ENCODE measurements around the gene ZC3H18.

Gene ZC3H18

DNA sequence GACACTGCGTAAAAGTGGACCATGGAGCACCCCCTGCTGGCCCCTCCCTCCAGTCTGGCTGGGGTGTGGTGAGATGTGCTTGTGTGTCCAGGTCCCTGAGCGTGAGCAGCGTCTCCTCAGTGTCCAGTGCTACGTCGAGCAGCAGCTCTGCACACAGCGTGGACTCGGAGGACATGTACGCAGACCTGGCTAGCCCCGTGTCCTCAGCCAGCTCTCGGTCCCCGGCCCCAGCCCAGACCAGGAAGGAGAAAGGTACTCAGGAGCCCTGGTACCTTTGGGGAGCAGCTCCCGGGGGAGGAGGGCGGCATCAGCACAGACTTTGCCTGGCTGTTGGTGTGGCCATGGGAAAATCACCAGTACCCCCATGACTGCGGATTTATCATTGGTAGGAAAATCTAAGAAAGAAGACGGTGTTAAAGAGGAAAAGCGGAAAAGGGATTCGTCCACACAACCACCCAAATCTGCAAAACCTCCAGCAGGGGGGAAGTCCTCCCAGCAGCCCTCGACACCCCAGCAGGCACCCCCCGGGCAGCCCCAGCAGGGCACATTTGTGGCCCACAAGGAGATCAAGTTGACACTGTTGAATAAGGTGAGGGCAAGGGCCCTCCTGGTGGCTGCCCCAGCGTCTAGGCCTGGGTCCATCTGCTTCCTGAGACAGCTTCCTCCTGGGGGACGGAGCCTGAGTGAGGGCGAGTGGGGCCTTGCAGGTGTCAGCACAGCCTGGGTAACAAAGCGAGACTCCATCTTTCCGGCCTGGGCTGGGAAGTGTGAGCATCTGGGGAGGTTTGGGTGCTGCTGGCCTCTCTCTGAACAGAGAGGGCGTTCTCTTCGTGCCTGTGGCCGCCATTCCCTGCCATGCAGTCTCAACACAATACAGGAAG, 57.6 kb downstream of the ZC3H18 start:
- no peak for DNase-seq

DNA sequence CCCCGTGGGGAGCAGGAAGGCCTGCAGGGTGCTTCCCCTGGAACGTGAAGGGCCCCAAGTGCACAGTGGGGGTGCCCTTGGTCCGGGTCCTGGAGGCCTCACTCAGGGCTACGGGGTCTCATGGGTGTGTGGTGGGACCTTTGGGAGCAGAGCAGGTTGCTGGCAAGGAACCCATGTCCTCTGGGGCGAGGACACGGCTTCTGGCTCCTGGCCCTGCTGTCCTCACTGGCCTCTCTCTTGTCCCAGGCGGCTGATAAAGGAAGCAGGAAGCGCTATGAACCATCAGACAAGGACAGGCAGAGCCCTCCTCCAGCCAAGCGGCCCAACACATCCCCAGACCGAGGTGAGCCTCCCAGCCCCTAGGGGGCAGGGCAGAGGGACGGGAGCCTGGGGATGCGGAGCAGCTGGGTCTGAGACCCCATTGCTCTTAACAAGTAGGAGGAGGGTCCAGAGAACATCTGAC, 58.3 kb downstream of the ZC3H18 start:
- DNase-seq, result no peak

DNA sequence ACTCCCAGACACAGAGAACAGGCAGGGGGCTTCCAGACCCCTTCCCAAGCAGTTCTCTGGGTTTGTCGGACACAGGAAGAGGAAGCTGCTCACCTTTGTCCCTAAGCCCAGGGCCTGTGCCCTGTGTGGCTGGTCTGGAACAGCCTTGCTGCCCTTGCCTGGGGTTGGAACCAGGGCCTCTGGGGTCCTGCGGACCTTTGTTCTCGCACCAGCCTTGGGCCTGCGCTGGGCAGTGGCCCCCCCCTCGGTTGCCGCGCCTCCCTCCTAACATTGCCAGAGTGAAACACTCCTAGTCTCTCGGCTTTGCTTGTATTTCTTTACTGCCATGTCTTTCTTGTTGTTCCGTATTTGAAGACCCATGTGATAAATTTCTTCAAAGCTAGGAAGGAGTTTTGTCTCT, 59.6 kb downstream of the ZC3H18 start:
- no peak for DNase-seq

DNA sequence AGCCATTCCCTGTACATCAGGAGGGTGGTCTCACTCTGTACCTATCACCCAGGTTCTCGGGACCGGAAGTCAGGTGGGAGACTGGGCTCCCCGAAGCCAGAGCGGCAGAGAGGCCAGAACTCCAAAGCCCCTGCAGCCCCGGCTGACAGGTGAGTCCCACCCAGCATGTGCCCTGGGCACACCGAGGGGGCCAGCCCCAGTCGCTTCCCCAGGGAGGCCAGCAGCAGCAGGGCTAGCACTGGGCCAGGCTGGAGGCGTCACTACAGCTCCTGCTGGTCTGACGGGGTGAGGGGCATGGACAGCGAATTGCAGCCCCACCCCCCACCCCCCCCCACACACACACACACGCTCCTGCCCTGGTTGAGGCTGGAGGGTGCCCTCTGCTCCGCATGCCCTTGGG, 60.2 kb downstream of the ZC3H18 start:
- DNase-seq, result no peak

DNA sequence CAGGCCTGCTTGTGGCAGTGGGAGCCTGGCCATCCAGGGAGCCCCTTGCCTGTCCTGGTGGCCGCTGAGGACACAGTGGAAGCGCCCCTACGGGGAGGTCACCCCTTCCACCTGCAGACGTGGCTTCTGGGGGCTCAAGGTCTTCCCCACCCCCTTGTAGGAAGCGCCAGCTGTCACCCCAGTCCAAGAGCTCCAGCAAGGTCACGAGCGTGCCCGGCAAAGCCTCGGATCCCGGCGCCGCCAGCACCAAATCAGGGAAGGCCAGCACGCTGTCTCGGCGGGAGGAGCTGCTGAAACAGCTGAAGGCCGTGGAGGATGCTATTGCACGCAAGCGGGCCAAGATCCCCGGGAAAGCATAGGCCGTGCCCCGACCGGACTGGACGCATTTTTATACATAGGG, 60.7 kb downstream of the ZC3H18 start:
- DNase-seq, result no peak

DNA sequence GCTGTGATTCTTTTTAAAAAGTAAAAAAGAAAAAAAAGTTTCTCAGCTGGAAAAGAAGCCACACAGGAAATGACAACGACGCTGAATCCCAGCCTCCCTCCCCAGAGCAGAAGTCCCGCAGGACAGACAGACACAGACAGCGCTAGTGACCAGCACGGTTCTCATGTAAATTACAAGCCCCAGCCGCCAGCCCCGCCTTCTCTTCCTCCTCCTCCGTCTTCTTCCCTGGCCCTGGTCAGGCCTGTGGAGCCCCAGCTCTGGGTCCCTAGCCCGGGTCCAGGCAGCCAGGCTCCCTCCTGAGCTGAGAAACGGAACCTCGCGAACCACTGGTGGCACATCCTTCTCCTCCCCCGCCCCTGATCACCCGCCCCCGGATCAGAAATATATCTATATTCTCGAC, 61.2 kb downstream of the ZC3H18 start:
- no peak for DNase-seq

DNA sequence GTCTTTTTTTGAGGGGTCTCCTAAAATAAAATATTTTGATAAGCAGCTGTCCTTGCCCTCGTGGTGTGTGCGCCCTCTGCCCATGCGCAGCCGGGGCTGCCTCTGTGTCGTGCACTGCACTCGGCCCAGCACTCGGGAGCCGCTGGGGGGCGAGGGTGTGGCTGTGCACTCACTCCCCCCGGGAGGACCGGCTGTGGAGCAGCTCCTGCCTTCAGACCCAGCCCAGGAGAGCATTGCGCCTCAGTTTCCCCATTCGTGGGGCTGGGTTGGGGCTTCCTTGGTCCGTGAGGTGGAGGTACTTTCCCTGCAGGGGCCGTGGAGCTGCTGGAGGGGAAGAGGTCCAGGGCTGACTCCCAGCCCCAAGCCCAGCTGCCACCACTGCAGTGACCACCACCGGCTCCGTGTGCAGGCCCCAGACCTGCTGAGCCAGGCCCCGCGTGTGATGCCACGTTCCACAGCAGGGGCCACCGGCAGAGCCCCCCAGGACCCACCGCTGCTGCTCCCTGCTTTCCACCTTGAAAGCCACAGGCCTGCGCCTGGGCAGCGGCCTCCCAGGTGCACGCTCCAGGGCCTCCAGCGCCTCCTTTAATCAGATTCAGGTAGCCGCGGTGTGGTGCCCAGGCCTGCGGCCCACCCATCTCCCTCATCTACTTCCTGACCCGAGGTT, 61.9 kb downstream of the ZC3H18 start:
- DNase-seq, result no peak

DNA sequence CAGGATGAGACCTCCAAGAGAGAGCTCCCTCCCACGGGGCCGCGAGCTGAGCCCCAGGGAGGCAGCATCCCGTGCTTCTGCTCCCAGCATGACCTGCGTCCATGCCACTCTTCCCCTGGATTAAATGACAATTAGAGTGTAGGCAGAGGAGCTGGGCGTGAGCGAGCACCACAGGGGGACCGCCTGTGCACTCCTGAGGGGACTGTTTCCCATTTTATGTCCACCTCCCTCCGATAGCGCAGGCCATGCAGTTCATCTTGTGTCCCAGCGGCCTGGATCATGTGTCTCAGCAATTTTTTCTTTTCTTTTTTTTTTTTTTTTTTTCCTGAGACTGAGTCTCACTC, 62.4 kb downstream of the ZC3H18 start:
- DNase-seq, result no peak

DNA sequence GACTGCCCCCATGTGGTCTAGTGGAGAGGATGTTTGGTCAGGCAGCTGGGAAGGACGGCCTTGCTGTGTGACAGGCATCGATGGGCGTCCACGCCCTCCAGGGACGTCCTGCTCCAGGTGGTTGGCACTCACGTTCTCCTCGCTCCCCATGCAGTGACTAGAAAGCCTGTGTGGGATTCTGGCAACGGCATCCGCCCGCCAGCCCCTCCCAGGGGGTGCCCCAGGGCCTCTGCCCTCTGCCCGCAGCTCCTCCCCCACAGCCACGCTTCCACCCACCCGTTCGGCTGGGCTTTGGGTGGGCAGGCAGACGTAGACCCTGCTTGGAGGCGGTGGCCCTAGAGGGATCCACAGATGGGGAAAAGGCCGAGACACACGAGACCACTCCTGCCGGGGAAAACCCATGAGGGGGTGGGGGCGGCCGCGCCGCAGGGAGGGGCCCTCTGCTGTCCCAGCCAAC, 63.5 kb downstream of the ZC3H18 start:
- peak; percentile 68 for DNase-seq

DNA sequence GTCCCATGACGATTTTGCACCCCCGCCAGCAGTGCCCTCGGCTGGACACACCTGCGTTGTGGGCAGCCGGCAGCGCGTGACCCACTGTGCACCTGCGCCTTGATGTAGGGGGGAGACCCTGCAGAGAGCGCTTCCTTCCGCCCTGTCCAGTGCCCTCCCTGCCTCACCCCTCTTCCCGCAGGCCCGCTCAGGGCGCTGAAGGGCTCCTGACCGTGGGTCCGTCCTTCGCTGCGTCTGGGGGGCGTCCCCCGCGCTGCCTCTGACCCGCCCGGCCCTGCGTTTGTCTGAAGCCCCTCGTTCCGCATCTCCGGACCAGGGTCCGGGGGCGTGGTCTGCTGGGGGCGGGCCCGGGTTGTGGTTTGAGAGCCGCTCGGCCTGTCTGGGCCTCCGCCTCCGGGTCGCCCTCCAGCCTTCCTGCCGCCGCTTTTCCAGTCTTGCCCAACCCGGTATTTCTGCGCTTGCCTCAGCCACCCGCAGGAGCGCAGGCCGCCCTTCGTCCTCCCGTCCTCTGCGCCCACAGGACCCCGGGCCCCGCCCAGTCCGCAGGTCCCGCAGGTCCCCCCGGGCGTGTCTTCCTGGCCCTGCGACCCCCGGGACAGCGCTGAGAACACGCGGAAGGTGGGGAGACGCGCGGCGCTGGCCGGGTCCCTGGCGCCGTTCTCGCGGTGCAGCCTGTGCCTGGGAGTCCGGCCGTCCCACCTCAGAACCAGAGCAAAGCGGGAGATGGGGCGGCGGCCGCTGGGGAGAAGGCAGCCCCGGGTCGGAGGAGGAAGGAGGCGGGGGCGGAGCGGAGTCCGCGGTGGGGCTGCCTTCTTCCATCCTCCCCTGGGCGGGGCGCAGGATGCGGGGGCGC, 64.2 kb downstream of the ZC3H18 start:
- DNase-seq, result peak; percentile 63

DNA sequence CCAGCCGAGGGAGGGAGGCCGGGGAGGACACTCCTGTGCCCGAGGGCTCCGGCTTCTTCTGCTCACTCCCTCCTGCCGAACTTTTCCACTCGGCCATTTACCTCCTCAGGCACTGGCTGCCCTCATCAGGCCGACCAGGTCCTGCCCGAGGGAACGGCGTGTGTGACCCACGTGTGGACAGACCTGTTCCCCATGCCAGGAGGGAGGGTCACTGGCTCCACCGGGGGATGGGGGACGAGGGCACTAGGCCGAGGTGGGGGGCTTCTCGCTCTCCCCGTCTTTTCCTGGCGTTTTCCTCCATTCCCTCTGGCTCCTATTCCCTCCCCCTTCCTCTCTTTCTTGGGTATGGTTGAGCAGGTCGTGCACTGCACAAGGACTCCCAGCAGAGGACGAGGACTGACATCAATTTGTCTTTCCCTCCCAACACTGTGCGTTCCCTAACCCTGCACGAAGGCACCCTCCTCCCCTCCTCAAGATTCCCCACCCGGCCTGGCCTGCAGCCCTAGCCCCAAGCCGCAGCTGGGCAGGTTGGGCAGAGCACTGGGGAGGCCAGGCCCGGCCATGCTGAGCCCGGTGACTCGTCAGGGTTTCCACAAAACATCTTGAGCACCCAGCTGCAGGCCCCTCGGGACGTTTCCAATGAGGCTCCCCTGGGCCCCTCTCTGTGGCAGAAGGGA, 64.9 kb downstream of the ZC3H18 start:
- no peak for DNase-seq

DNA sequence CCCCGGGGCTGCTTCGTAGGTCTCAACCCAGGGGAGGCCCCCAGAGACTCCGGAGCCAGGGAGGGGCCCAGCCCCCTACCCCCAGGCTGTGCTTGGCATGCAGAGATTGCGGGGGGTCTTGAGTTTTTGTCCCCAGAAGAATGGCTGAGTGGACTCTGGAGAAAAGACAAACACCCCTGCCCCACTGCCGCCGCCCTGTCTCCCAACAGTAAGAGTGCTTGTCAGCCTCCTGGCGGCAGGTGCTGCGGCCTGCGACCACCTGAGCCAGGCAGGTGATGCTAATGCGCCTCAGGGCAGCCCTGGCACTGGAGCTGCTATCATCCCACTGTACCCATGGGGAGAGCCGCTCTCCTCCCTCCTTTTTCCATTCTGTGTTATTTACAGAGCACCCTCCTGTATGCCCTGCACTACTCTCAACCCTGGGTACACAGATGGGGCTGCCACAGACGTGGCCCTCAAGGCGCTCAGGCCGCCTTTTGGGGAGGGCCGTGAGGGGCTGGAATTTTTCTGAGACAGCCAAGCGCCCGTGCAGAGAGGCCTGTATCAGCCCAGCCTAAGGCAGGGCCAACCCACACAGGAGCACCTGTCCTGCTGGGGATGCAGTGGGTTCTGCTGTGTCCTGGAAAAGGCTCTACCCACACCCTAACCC, 65.6 kb downstream of the ZC3H18 start:
- DNase-seq, result no peak

DNA sequence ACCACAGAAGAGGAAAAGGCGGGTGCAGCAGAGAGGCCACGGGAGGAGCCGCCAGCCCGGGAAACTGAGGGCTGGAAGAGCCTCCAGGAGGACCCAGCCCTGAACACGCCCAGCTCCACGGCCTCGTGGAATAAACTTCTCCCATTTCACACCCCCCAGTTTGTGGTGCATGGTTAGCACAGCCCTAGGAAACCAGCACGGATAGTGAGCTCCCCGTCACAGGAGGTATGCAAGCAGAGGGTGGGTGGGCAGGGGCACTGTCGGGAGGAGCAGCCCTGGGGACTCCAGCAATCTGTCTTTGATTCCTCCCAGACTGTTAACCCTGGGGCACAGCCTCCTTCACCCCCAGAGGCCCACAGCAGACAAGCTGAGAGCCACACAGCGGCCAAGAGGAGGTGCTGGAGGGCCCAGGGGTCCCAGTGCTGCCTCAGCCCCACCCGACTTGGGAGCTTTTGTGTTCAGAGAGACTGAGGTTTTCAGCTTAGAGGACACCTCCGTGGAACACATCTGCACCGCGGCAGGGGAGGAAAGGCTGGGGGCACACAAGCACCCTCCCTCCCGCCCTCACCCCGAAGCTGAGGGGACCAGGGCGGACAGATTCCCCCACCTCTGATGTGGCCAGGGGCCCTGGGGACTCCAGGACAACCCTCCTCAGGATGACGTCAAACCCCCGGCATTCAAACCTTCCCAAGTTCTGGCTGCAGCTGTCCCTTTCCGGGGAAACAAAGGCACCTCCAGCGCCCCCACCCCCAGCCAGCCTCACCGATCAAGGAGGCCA, 66.5 kb downstream of the ZC3H18 start:
- no peak for DNase-seq

DNA sequence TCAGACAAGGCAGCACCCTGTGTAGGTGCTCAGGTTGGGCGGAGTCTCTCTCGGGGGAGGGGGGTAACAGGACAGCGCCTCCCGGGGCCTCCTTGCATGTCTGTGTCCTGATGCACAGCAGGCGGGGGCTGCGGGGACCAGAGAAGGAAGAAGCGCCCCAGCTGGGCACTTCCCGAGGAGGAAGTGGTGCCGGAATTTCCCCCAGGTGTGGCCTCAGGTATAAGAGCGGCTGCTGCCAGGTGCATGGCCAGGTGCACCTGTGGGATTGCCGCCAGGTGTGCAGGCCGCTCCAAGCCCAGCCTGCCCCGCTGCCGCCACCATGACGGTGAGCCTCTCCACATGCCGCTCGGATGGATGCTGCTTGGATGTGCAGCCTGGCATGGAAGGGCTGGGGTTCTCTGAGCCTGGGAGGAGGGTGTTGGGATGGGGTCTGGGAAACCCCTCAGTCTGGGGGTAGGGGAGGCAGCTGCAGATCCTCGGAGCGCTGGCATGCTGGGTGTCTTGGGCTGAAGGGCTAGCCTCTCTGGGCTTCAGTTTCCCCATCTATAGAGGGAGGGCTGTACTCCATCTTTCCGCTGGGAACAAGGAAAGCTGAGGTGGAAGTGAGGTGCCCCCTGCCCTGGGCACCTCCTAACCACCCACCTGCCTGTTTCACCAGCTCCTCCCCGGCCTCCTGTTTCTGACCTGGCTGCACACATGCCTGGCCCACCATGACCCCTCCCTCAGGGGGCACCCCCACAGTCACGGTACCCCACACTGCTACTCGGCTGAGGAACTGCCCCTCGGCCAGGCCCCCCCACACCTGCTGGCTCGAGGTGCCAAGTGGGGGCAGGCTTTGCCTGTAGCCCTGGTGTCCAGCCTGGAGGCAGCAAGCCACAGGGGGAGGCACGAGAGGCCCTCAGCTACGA, 68.4 kb downstream of the ZC3H18 start, which contains the start of gene IL17C:
Gene IL17C (plus strand): TSS at position 250 of the 908 bp plus-strand sequence. CDS start 70 bp downstream, at position 320.
- no peak for DNase-seq

DNA sequence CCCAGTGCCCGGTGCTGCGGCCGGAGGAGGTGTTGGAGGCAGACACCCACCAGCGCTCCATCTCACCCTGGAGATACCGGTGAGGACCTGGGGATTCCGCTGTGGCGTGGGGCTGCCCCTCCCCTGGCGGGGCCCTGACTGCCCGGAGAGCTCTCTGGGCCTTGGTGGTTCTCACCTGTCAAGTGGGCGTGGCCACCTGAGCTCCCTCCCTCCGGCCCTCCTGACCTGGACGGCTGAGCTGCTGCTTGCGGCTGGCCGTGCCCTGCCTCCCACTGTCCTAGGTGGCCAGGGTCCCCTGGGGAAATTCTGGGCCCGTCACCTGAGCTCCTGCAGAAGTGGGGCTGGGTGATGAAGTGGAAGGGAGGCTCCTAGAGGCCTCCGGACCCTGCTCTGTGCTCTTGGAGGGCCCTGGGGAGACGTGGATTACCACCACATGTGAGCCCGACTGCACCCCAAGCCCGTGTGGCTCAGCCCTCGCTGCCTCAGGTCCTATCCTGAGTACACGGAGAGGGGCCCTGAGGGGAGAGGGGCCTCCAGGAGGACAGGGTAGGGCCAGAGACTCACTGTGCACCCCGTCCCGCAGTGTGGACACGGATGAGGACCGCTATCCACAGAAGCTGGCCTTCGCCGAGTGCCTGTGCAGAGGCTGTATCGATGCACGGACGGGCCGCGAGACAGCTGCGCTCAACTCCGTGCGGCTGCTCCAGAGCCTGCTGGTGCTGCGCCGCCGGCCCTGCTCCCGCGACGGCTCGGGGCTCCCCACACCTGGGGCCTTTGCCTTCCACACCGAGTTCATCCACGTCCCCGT, 69.2 kb downstream of the ZC3H18 start:
- no peak for DNase-seq

DNA sequence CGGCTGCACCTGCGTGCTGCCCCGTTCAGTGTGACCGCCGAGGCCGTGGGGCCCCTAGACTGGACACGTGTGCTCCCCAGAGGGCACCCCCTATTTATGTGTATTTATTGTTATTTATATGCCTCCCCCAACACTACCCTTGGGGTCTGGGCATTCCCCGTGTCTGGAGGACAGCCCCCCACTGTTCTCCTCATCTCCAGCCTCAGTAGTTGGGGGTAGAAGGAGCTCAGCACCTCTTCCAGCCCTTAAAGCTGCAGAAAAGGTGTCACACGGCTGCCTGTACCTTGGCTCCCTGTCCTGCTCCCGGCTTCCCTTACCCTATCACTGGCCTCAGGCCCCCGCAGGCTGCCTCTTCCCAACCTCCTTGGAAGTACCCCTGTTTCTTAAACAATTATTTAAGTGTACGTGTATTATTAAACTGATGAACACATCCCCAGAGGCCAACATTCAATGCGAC, 69.9 kb downstream of the ZC3H18 start:
- no peak for DNase-seq

DNA sequence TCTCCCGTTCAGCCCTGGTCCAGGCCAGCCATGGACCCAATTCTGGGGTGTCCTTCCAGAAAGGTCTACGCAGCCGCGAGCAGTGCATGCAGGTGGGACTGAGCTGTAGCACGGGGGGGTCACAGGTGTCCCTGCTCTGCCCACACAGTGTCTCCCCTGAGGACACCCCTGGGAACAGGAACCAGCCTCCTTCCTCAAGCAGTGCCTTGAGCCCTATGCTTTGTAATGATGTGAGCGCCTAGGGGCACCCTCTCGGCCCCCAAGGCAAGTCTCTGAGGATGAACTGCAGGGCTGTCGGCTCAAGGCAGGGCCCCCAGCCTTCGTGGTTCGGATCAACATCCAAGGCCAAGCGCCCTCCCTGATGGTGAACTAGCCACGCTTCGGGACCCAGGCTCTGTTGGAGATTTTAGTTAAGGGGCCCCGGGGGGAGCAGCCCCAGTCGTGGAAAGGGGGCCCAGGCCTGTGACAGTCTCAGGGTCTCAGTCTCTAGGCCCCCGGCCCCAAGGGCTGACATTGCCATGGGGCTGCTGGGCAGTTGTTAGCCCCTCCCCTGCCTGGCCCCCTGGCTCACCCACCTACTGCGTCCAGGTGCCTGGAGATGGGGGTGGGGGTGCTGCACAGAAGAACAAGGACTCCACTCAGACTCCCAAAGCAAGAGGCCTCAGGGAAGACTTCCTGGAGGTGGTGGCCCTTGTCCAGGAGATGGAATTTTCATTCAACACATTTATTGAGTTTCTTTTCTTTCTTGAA, 70.5 kb downstream of the ZC3H18 start:
- DNase-seq, result no peak

DNA sequence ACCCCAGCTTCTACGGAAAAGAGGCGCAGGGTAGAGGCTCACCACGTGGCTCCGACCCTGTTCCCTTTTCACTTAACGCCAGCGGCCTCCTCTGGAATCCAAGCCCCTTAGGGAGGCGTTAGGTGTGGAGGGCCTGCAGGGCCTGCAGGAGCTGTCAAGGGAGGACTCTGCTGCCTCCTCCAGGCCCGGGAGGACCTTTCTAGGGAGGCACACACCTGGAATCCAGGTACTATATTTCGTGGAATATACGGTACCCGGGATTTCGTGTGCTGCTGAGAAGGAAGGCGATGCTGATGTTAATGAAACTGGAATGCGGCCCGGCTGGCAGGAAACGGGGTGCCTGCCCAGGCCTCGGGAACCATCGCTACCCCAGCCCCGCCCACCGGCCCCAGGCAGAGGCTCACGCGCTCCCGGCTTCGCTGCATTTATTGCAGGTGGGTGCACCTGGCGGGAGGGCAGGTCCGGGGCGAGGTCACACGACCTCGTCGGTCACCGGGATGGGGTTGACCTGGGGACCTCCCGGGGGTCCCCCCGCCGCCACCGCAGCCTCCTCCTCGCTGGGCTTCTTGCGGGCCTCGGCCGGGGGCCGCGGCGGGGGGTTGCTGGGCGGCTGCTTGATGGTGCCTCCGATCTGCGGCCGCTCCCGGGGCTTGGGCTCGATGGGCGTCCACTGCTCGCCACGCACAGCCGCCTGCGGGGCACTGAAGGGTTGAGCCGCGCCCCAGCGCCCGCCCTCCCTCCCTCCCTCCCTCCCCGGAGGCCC, 72.9 kb downstream of the ZC3H18 start:
- no peak for DNase-seq

Data from activated T-cell treated with anti-CD3 and anti-CD28 coated beads, Interleukin-2, amount 50 U/mL, for 1 hour (primary cell).